ENCODE data around the gene CABP5.

CABP5 gene

GRCh38 chr19:48030073-48030472 is 13.8 kb downstream of the CABP5 start:
- DNase-seq (ENCODE audit: low read depth), result no peak

- DNase-seq (ENCODE audit: low read depth), result no peak
Measured at GRCh38 chr19:48029431-48029830, 14.4 kb downstream of the CABP5 start.

- DNase-seq (ENCODE audit: low read depth), result no peak
Measured at GRCh38 chr19:48025480-48025879, 18.4 kb downstream of the CABP5 start.

GRCh38 chr19:48023518-48023917 is 20.4 kb downstream of the CABP5 start:
- no peak for DNase-seq (ENCODE audit: low read depth)

- DNase-seq (ENCODE audit: low read depth), result no peak
Measured at GRCh38 chr19:48023011-48023410, 20.9 kb downstream of the CABP5 start.

GRCh38 chr19:48020686-48021085 is 23.2 kb downstream of the CABP5 start:
- DNase-seq (ENCODE audit: low read depth), result no peak

GRCh38 chr19:48010932-48011758 is 32.7 kb downstream of the CABP5 start:
- no peak for DNase-seq (ENCODE audit: low read depth)

- DNase-seq (ENCODE audit: low read depth), result no peak
Measured at GRCh38 chr19:48006762-48007161, 37.1 kb downstream of the CABP5 start.

GRCh38 chr19:48004236-48004635 is 39.6 kb downstream of the CABP5 start:
- no peak for DNase-seq (ENCODE audit: low read depth)

GRCh38 chr19:48000846-48001245 is 43.0 kb downstream of the CABP5 start:
- DNase-seq (ENCODE audit: low read depth), result no peak

GRCh38 chr19:47998800-47999199 is 45.1 kb downstream of the CABP5 start:
- no peak for DNase-seq (ENCODE audit: low read depth)

- DNase-seq (ENCODE audit: low read depth), result no peak
Measured at GRCh38 chr19:47996230-47996727, 47.6 kb downstream of the CABP5 start.

- DNase-seq (ENCODE audit: low read depth), result no peak
Measured at GRCh38 chr19:47994209-47994802, 49.6 kb downstream of the CABP5 start, which contains the start of gene ELSPBP1. TSS of gene ELSPBP1 (plus strand) at chr19:47994632. CDS start at chr19:48008668, 14,036 bp downstream.

GRCh38 chr19:47992070-47992469 is 51.8 kb downstream of the CABP5 start, which contains the start of gene BSPH1:
TSS of gene BSPH1 (minus strand) at chr19:47992170. CDS start at chr19:47992081, 89 bp downstream.
- DNase-seq (ENCODE audit: low read depth), result no peak

- DNase-seq (ENCODE audit: low read depth), result no peak
Measured at GRCh38 chr19:47991191-47991808, 52.6 kb downstream of the CABP5 start.

Data from activated T-cell treated with anti-CD3 and anti-CD28 coated beads for 24 hours (primary cell).